ENCODE results near the gene MGRN1.

- TF ChIP-seq, protein P1, sequence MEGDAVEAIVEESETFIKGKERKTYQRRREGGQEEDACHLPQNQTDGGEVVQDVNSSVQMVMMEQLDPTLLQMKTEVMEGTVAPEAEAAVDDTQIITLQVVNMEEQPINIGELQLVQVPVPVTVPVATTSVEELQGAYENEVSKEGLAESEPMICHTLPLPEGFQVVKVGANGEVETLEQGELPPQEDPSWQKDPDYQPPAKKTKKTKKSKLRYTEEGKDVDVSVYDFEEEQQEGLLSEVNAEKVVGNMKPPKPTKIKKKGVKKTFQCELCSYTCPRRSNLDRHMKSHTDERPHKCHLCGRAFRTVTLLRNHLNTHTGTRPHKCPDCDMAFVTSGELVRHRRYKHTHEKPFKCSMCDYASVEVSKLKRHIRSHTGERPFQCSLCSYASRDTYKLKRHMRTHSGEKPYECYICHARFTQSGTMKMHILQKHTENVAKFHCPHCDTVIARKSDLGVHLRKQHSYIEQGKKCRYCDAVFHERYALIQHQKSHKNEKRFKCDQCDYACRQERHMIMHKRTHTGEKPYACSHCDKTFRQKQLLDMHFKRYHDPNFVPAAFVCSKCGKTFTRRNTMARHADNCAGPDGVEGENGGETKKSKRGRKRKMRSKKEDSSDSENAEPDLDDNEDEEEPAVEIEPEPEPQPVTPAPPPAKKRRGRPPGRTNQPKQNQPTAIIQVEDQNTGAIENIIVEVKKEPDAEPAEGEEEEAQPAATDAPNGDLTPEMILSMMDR (conservative IDR thresholded peaks at IDR 0.05; ENCODE audit: low read depth, low read length), result no peak
- no peak for TF ChIP-seq EZH2 (IDR thresholded peaks at IDR 0.05; ENCODE audit: low read length, unreplicated experiment)
- TF ChIP-seq EZH2phosphoT487 (IDR thresholded peaks at IDR 0.05; ENCODE audit: borderline replicate concordance, low read length), result no peak
Observed at GRCh38 chr16:4663777-4664465, 39.3 kb downstream of the MGRN1 start.
